GM19467 (cell line): ENCODE results near the gene MEG3.

Experiments used
- ATAC-seq: cut with Tn5 transposase; IDR thresholded peaks from one replicate; pipeline ENCODE4 v1.9.1; 2021; ENCODE audit warnings: mild to moderate bottlenecking, moderate library complexity; ENCODE audit not compliant: unreplicated experiment

Gene MEG3

GRCh38 chr14:100893228-100893601 lies 67.3 kb downstream of the MEG3 start:
- no peak for ATAC-seq

GRCh38 chr14:100893760-100894159 lies 67.8 kb downstream of the MEG3 start:
- ATAC-seq: no peak

GRCh38 chr14:100894416-100894815 lies 68.5 kb downstream of the MEG3 start:
- ATAC-seq: no peak

GRCh38 chr14:100895411-100895810 lies 69.5 kb downstream of the MEG3 start:
- ATAC-seq: no peak

- ATAC-seq: no peak
These were observed 70.6 kb downstream of the MEG3 start for GRCh38 chr14:100896369-100897060.

GRCh38 chr14:100898465-100898864 lies 72.5 kb downstream of the MEG3 start:
- ATAC-seq: no peak

- ATAC-seq: no peak
These were observed 73.3 kb downstream of the MEG3 start for GRCh38 chr14:100898935-100899883.

GRCh38 chr14:100899884-100900771 lies 74.2 kb downstream of the MEG3 start:
- ATAC-seq: no peak

- no peak for ATAC-seq
These were observed 75.0 kb downstream of the MEG3 start for GRCh38 chr14:100900837-100901390.

- no peak for ATAC-seq
These were observed 75.7 kb downstream of the MEG3 start for GRCh38 chr14:100901391-100902183.

- ATAC-seq: no peak
These were observed 76.6 kb downstream of the MEG3 start for GRCh38 chr14:100902295-100903133.

- no peak for ATAC-seq
These were observed 77.2 kb downstream of the MEG3 start for GRCh38 chr14:100903134-100903468.

GRCh38 chr14:100903672-100904185 lies 77.8 kb downstream of the MEG3 start, which contains the start of gene RTL1:
RTL1 (minus strand) TSS chr14:100903722; CDS start chr14:100884788, 18,934 bp downstream.
- ATAC-seq: no peak

- ATAC-seq: no peak
These were observed 78.6 kb downstream of the MEG3 start for GRCh38 chr14:100904307-100905087.

GRCh38 chr14:100905166-100905565 lies 79.2 kb downstream of the MEG3 start:
- no peak for ATAC-seq

GRCh38 chr14:100906420-100906819 lies 80.5 kb downstream of the MEG3 start:
- ATAC-seq: no peak

- no peak for ATAC-seq
These were observed 81.3 kb downstream of the MEG3 start for GRCh38 chr14:100907240-100907639.

GRCh38 chr14:100909439-100909838 lies 83.5 kb downstream of the MEG3 start:
- no peak for ATAC-seq
